Thyroid gland (tissue), 4 donors: ENCODE measurements around the gene SCP2. TPM values are rescaled to one million over a fixed set of nuclear protein-coding genes. Genes with fewer than 3 reads are reported as not detected.
"Not testable (repeated sequence)": the region's sequence is repeated elsewhere in the genome, so short reads cannot be mapped to it uniquely, and the experiment has no call there.

ENCODE experiments used
- DNase-seq, 2 donors: peaks; one replicate each; pipeline ENCODE4 v3.0.0-alpha.2; 2019
- H3K27ac ChIP-seq, 3 donors: fragments of 200-600 bp; sonication (generic); 1 replicate in 2 of 3; 2 replicates in 1 of 3; pipeline ENCODE4 v1.5.1; 2016 to 2019; ENCODE audit warnings: mild to moderate bottlenecking in 1 of 3, moderate library complexity in 1 of 3
- H3K27me3 ChIP-seq: fragments of 200-600 bp; sonication (generic); one replicate; pipeline ENCODE4 v1.5.1; 2019
- H3K36me3 ChIP-seq, 2 donors: fragments of 200-600 bp; sonication (generic); one replicate each; pipeline ENCODE4 v1.5.1; 2016 to 2019
- H3K4me1 ChIP-seq, 2 donors: fragments of 200-600 bp; sonication (generic); one replicate each; pipeline ENCODE4 v1.5.1; 2017 to 2019
- H3K4me3 ChIP-seq, 3 donors: fragments of 200-600 bp; sonication (generic); replicated peaks in 1 of 3; 1 replicate in 2 of 3; 2 replicates in 1 of 3; pipeline ENCODE4 v1.5.1; 2016; ENCODE audit warnings: mild to moderate bottlenecking in 1 of 3
- H3K9me3 ChIP-seq: fragments of 200-600 bp; sonication (generic); one replicate; pipeline ENCODE4 v1.5.1; 2017
- CTCF ChIP-seq, 6 experiments: fragments of 200-600 bp in 3 of 6; fragments of 450-650 bp in 3 of 6; sonication (generic) in 3 of 6; IDR thresholded peaks; one replicate each; pipeline ENCODE4 v1.5.1; 2016 to 2019; ENCODE audit warnings: antibody characterized with exemption in 6 of 6, mild to moderate bottlenecking in 2 of 6, inconsistent platforms in 1 of 6, moderate library complexity in 1 of 6
- POLR2A ChIP-seq, 2 donors: fragments of 450-650 bp; IDR thresholded peaks; one replicate each; pipeline ENCODE4 v1.6.1; 2017; ENCODE audit warnings: antibody characterized with exemption in 2 of 2, mild to moderate bottlenecking in 2 of 2, moderate library complexity in 1 of 2
- WGBS, 2 donors: methylation state at CpG; one replicate each; pipeline ENCODE4 v1.1.5; 2017; 5-methylcytosine and 5-hydroxymethylcytosine counted together
- intact Hi-C: fragments of 100-400 bp; cut with DNase I; formaldehyde crosslinking; loops from one replicate; pipeline ENCODE4 v1.15.1; 2023
- total RNA-seq, 4 donors: library from RNA; depleted of rRNA; stranded (reverse); fragments of >200 nt; gene quantifications; one replicate each; pipeline ENCODE4 v1.2.3, GENCODE V29; 2016

Gene SCP2
- total RNA-seq, 4 donors from 2014 or later, result 114 to 181 (median 164) TPM

- H3K4me3 ChIP-seq, result no peak overlapping the region
- H3K27ac ChIP-seq, result no peak overlapping the region
- H3K4me1 ChIP-seq, result peaks cover 0 to 5% of the 10 kb centered on the region in 2 donors
- H3K27me3 ChIP-seq, result no peaks in the 10 kb centered on the region
- intact Hi-C loops, result no loop called here
- TF ChIP-seq CTCF (IDR thresholded peaks at IDR 0.05) (no peak), POLR2A (IDR thresholded peaks at IDR 0.05) (no peak)
- WGBS, 2 donors, result 97% methylated on average over 3 of the region's 3 CpGs
- no peak for DNase-seq
- H3K36me3 ChIP-seq, result no peaks in the 10 kb centered on the region
- H3K9me3 ChIP-seq, result no peaks in the 10 kb centered on the region
Observed at GRCh38 chr1:52973841-52974240, 46.8 kb downstream of the SCP2 start.

- TF ChIP-seq CTCF (IDR thresholded peaks at IDR 0.05), result no peak
- no peak for TF ChIP-seq POLR2A (IDR thresholded peaks at IDR 0.05)
- no peak for DNase-seq
- Histone ChIP-seq H3K36me3 (no peaks in the 10 kb centered on the region), H3K9me3 (no peaks in the 10 kb centered on the region), H3K4me1 (peaks cover 0 to 5% of the 10 kb centered on the region in 2 donors), H3K4me3 (no peak overlapping the region), H3K27me3 (no peaks in the 10 kb centered on the region), H3K27ac (no peak overlapping the region)
- intact Hi-C loops, result no loop called here
- WGBS, 2 donors, result 90 to 96% methylated on average over 3 of the region's 3 CpGs
Observed at GRCh38 chr1:52976183-52977035, 49.3 kb downstream of the SCP2 start.

- Histone ChIP-seq H3K4me1 (peaks cover 0 to 5% of the 10 kb centered on the region in 2 donors), H3K27me3 (no peaks in the 10 kb centered on the region), H3K4me3 (no peak overlapping the region), H3K9me3 (no peaks in the 10 kb centered on the region), H3K27ac (no peak overlapping the region), H3K36me3 (no peaks in the 10 kb centered on the region)
- 20 to 31% methylated on average over 2 of the region's 2 CpGs for WGBS, 2 donors
- TF ChIP-seq POLR2A (IDR thresholded peaks at IDR 0.05) (no peak), CTCF (IDR thresholded peaks at IDR 0.05) (no peak)
- DNase-seq, result peak; percentile 42 to 43
- intact Hi-C loops, result no loop called here
Observed at GRCh38 chr1:52978045-52978444, 51.0 kb downstream of the SCP2 start.

GRCh38 chr1:52992733-52993132 is 65.7 kb downstream of the SCP2 start:
- DNase-seq, result not testable (repeated sequence)

GRCh38 chr1:52994656-52995055 is 67.6 kb downstream of the SCP2 start:
- H3K9me3 ChIP-seq, result no peaks in the 10 kb centered on the region
- DNase-seq, result no peak
- no peak overlapping the region for H3K27ac ChIP-seq
- 95 to 96% methylated on average over 6 of the region's 6 CpGs for WGBS, 2 donors
- TF ChIP-seq POLR2A (IDR thresholded peaks at IDR 0.05), result no peak
- no peak for TF ChIP-seq CTCF (IDR thresholded peaks at IDR 0.05)
- no peaks in the 10 kb centered on the region for H3K36me3 ChIP-seq
- intact Hi-C loops, result no loop called here
- no peak overlapping the region for H3K4me3 ChIP-seq
- H3K27me3 ChIP-seq, result no peaks in the 10 kb centered on the region
- no peaks in the 10 kb centered on the region for H3K4me1 ChIP-seq

More at GRCh38 chr1:52992733-52993132, 65.7 kb downstream of the SCP2 start:
- H3K9me3 ChIP-seq, intact Hi-C loops, H3K27ac ChIP-seq, H3K27me3 ChIP-seq, H3K36me3 ChIP-seq, H3K4me3 ChIP-seq, H3K4me1 ChIP-seq: not testable (repeated sequence)
